Motor neuron (in vitro differentiated cells): ENCODE data around the gene EBNA1BP2. TPM values are rescaled to one million over a fixed set of nuclear protein-coding genes. Genes with fewer than 3 reads are reported as not detected.
A peak's percentile ranks its signal among the peaks of the same experiment; 100 is the strongest.
"Not testable (repeated sequence)": the region's sequence is repeated elsewhere in the genome, so short reads cannot be mapped to it uniquely, and the experiment has no call there.

Experiments used
- ATAC-seq, 8 experiments: fragments of 200-7000 bp; cut with Tn5 transposase; replicated peaks in 6 of 8; 2 replicates each; pipeline ENCODE4 v1.8.0; 2021; ENCODE audit warnings: mild to moderate bottlenecking in 8 of 8, moderate library complexity in 8 of 8
- H3K27ac ChIP-seq, 2 donors: fragments of 250-450 bp; sonication (Bioruptor Pico); 2 replicates each; pipeline ENCODE4 v1.9.0; 2021; ENCODE audit warnings: antibody characterized with exemption in 2 of 2, mild to moderate bottlenecking in 2 of 2, moderate library complexity in 1 of 2
- H3K4me1 ChIP-seq, 2 donors: fragments of 250-450 bp; sonication (Bioruptor Pico); replicated peaks in 1 of 2; 2 replicates each; pipeline ENCODE4 v1.6.1; 2021; ENCODE audit warnings: antibody characterized with exemption in 2 of 2, mild to moderate bottlenecking in 2 of 2, moderate library complexity in 1 of 2
- H3K4me3 ChIP-seq, 5 donors: fragments of 250-450 bp; sonication (Bioruptor Pico); 2 replicates each; pipeline ENCODE4 v1.9.0; 2021; ENCODE audit warnings: antibody characterized with exemption in 5 of 5, mild to moderate bottlenecking in 5 of 5, moderate library complexity in 4 of 5
- WGBS, 10 experiments: fragments of 450-650 bp; shearing (Covaris generic); methylation state at CpG; one replicate each; pipeline ENCODE4 v1.0.0; 2022; 5-methylcytosine and 5-hydroxymethylcytosine counted together
- in situ Hi-C, 9 experiments: fragments of 400-800 bp; cut with MboI; loops; one replicate each; pipeline ENCODE4 v1.15.0; 2021; ENCODE audit warnings: low sequenced_read_pairs in 9 of 9, low pct_unique_long_range_greater_than_20kb in 2 of 9; ENCODE audit not compliant: unreplicated experiment in 9 of 9
- total RNA-seq, 8 experiments: library from RNA; unstranded; fragments of 300-600 nt; gene quantifications; 2 replicates each; pipeline versions ENCODE4 v1.2.3 to v1.2.4, GENCODE V29; 2022

EBNA1BP2 gene, protein sequence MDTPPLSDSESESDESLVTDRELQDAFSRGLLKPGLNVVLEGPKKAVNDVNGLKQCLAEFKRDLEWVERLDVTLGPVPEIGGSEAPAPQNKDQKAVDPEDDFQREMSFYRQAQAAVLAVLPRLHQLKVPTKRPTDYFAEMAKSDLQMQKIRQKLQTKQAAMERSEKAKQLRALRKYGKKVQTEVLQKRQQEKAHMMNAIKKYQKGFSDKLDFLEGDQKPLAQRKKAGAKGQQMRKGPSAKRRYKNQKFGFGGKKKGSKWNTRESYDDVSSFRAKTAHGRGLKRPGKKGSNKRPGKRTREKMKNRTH
- total RNA-seq = 100 to 1,000 TPM in 2 of 8 experiments, 10 to 100 TPM in 6; 71.2 to 109 (median 90.3) TPM

DNA sequence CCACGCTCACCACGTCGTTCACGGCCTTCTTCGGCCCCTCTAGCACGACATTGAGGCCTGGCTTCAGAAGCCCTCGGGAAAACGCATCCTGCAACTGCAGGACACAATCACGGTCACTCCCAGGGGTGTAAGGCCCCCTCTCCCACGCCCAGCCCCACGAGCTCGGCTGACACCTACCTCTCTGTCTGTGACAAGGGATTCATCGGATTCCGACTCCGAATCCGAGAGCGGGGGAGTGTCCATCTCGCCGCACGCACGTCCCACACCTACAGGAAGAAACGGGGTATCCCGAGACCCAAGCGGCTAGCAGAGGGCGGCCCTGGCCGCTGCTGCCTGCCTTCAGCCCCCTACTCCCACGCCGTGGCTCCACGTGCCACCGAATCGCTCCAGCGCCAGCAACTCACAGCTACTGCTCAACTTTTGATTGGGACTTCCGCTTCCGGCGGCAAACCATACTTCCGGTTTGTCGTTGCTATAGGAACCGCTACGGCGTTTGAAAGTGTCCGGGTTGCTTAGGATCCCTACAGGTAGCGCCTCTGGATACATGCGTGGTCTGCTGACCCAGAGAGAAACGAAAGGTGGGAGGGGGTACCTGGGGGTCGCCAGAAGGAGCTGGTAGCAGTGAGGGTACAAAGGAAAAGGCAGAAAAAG lies at the start of gene EBNA1BP2, which contains the start of gene CFAP57:
TSS of gene EBNA1BP2 (minus strand) at position 415 of the 651 bp plus-strand sequence. CDS start at position 243, 172 bp downstream.
TSS of gene CFAP57 (plus strand) at position 455 of the 651 bp plus-strand sequence. CDS start 424 bp downstream, outside the sequence.
- in situ Hi-C loops = no loop called here
- Histone ChIP-seq H3K4me3 (peak within 1 kb of the TSS; percentile 68 to 99 (median 82)), H3K27ac (peak within 1 kb of the TSS; percentile 58 to 87), H3K4me1 (peaks cover 4 to 10% of the 10 kb centered on the region in 2 donors)
- ATAC-seq = peak; percentile 93 to 98 (median 96)
- WGBS, 10 experiments = 0 to 2% (median 1%) methylated on average over 2 to 32 of the region's 45 CpGs; no CpG with 5 or more reads in 5 of the 10 experiments

DNA sequence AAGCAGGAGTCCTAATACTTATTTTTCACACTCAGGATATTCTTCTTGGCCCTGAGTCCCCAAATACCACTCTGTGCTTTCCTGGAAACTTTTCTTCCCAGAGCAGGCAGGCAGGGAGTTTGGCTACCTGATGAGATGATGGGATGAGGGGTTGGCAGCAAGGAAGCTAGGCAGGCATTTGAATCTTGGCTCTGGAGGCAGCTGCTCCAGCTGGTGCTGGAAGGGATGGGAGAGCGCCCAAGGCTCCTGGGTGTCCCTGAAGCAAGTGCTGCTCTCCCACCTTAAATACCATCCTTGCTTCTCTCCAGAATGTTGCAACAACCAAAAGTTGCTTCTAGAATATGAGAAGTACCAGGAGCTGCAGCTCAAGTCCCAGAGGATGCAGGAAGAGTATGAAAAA lies 49.7 kb upstream of the EBNA1BP2 start:
- in situ Hi-C loops = no loop called here
- Histone ChIP-seq H3K27ac (no peak overlapping the region), H3K4me3 (no peak overlapping the region), H3K4me1 (no peaks in the 10 kb centered on the region)
- WGBS, 10 experiments = 0 to 100% (median 92%) methylated on average over 1 of the region's 1 CpG; no CpG with 5 or more reads in 4 of the 10 experiments
- no peak for ATAC-seq

DNA sequence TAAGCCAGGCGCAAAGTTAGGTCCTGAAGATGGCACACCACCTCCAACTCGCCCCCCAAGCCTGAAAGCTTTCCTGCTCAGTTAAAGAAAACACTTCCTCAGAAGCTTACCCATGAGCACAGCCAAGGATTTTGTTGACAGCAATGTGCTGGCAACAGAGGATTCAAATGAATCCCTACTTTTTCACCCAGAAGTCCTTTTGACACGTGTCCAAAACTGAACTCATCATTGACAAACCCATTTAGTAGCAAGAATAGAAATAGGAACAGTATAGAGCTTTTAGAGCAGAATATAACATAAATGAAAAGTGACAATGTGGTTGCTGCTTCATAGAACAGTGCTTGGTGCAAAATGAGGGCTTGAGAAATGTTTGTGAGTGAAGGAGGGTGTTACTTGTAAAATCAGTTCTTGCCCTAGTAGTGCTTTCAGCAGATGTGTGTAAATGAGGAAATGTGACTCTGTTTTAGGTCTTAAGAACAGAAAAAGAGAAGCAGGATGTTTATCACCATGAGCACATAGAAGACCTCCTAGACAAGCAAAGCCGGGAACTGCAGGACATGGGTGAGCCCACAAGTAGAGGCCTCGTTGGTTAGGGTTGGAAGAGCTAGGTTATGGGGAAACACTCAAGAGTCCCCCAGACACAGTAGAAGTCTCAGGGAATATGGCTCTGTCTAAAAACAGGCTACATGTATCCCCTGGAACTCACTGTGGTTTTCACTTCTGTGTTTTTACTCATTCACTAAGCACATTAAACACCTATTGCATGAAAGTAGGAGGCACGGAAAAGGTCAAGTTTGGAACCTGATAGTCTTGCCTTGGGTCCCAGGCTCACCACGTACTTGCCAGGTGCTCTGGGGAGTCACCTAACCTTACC lies 49.1 kb upstream of the EBNA1BP2 start:
- in situ Hi-C loops = no loop called here
- peak in 2 of 8 experiments; percentile 53 to 57 for ATAC-seq
- H3K4me3 ChIP-seq = no peak overlapping the region
- no peaks in the 10 kb centered on the region for H3K4me1 ChIP-seq
- 41 to 83% (median 65%) methylated on average over 1 to 7 of the region's 7 CpGs for WGBS, 10 experiments
- no peak overlapping the region for H3K27ac ChIP-seq

DNA sequence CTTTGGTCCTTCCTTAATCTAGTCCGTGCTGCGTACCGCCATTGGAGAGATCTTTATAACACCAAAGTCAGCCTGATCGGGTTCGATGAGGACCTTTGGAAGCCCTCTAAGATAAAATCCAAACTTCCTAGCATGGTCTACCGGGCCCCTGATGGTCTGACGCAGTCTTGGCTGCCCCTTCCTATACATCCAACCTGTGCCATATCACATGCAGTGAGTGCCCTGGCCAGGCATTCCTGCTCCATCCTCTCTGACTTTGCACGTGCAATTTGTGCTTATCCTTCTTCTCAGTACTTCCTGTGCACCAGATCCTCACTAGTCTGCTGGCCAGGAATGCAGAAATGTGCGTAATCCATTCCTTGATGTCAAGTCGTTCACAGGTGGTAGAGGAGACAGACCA lies 45.7 kb upstream of the EBNA1BP2 start:
- 48 to 100% (median 83%) methylated on average over 1 to 10 of the region's 10 CpGs for WGBS, 10 experiments
- Histone ChIP-seq H3K4me3 (no peak overlapping the region), H3K4me1 (no peaks in the 10 kb centered on the region), H3K27ac (no peak overlapping the region)
- in situ Hi-C loops = no loop called here
- no peak for ATAC-seq

DNA sequence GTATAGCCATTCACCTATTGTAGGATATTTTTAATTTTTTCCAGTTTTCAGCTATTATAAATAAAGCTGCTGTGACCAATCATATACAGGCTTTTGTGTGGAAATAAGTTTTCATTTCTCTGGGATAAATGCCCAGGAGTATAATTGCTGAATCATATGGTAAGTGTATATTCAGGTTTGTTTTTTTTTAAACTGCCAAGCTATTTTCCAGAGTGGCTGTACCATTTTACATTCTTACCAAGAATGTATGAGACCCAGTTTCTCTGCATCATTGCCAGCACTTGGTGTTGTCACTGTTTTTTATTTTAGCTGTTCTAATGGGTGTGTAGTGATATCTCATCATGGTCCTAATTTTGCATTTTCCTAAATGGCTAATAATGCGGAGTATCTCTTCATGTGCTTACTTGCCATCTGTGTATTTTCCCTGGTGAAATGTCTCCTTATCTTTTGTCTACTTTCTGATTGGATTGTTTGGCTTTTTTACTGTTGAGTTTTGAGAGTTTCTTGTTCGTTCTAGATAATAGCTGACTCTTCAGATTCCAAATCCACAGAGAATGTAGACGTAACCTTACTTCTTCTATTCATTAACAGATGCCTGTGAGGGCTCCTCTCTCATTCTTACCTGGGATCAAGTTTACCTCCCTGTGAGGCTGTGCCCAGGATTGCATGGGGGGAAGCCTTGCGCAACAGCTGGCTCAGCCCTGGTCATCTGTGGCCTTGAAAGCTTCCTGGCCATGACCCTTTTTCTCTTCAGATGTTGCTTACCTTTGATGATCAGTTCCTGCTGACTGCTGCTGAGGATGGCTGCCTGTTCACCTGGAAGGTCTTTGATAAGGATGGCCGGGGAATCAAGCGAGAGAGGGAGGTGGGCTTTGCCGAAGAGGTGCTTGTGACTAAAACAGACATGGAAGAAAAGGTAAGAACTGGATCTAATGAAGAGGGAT lies 42.7 kb upstream of the EBNA1BP2 start:
- Histone ChIP-seq H3K4me3 (no peak overlapping the region), H3K27ac (no peak overlapping the region), H3K4me1 (no peaks in the 10 kb centered on the region)
- ATAC-seq = no peak
- 43 to 94% (median 68%) methylated on average over 2 to 7 of the region's 7 CpGs; no CpG with 5 or more reads in 1 of the 10 experiments for WGBS, 10 experiments
- in situ Hi-C loops = no loop called here

DNA sequence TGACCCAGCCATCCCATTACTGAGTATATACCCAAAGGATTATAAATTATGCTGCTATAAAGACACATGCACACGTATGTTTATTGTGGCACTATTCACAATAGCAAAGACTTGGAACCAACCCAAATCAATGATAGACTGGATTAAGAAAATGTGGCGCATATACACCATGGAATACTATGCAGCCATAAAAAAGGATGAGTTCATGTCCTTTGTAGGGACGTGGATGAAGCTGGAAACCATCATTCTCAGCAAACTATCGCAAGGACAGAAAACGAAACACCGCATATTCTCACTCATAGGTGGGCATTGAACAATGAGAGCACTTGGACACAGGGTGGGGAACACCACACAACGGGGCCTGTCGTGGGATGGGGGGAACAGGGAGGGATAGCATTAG lies 36.2 kb upstream of the EBNA1BP2 start:
- WGBS, 10 experiments = no CpG with 5 or more reads among the region's 8 CpGs
- ATAC-seq = not testable (repeated sequence)

DNA sequence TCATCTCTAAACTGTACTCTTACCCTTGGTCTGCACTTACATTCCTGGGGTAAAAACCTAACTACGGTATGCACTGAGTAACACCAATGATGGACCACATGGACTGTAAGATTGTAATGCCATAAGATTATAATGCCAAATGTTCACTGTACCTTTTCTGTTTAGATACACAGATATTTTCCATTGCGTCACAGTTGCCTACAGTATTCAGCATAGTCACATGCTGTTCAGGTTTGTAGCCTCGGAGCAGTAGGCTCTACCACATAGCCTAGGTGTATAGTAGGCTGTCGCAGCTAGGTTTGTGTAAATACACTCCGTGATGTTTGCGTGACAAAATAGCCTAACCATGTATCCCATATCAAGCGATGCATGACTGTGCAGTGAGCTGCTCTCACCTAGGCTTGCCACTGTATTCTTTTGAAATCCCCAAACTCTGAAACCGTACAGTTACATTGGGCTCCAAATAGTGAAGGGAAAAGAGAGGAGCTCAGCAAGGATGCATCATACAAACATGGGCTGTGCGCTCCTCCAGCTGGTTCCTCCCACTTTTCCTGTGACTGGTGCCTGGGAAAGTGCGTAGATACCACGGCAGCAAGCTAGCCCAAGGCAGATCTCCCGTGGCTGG lies 35.3 kb upstream of the EBNA1BP2 start:
- WGBS, 10 experiments = 0 to 100% (median 86%) methylated on average over 1 to 12 of the region's 12 CpGs; no CpG with 5 or more reads in 2 of the 10 experiments
- no peaks in the 10 kb centered on the region for H3K4me1 ChIP-seq
- H3K4me3 ChIP-seq = no peak overlapping the region
- no peak overlapping the region for H3K27ac ChIP-seq
- in situ Hi-C loops = no loop called here
- ATAC-seq = peak in 1 of 8 experiments; percentile 13

More for the DNA sequence above, 36.2 kb upstream of the EBNA1BP2 start:
- H3K4me1 ChIP-seq, H3K4me3 ChIP-seq, H3K27ac ChIP-seq, in situ Hi-C loops: not testable (repeated sequence)

DNA sequence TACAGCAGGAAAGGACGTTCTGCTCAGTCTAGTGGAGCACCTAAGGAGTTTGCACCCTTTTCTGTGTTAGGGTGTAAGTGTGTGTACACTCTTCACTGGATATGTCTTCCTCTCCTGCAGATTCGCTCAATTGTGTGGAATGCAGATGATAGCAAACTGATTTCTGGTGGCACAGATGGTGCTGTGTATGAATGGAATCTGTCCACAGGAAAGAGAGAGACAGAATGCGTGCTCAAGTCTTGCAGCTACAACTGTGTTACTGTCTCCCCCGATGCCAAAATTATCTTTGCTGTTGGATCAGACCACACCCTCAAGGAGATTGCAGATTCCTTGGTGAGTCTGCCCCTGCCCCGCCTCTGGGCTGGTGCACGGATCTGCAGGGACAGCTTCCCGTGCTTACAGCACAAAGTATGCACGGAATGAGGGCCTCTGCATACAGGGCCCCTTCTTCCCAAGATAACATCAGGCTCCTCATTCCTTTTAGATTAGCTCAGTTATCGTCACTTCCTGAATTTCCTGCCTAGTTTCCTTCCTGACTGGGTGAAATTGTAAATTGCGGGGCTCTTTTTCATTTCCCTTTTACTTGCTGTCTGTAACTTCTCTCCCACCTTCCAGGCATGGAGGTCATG lies 34.6 kb upstream of the EBNA1BP2 start:
- Histone ChIP-seq H3K27ac (no peak overlapping the region), H3K4me3 (no peak overlapping the region), H3K4me1 (no peaks in the 10 kb centered on the region)
- ATAC-seq = peak in 7 of 8 experiments; percentile 54 to 99 (median 75)
- 0 to 61% (median 42%) methylated on average over 1 to 10 of the region's 10 CpGs for WGBS, 10 experiments
- in situ Hi-C loops = no loop called here

DNA sequence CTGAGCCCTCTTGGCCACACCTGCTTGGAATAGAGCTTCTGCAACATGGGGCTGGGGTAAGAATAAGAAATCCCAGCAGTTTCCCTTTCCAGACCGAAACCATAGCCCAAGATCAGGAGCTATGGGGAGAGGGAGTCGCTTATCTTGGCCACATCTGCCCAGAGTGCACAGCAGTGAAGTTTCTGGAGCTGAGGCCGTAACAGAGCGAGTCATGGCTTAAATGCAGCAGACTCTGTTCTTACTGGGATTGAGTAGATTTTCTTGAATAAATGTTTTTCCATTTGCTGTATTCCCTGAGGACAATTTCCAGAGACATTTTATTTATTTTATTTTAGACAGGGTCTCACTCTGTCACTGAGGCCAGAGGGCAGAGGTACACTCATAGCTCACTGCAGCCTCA lies 33.6 kb upstream of the EBNA1BP2 start:
- no peak overlapping the region for H3K27ac ChIP-seq
- in situ Hi-C loops = no loop called here
- WGBS, 10 experiments = 20 to 95% (median 78%) methylated on average over 1 to 4 of the region's 4 CpGs; no CpG with 5 or more reads in 4 of the 10 experiments
- no peak overlapping the region for H3K4me3 ChIP-seq
- no peaks in the 10 kb centered on the region for H3K4me1 ChIP-seq
- ATAC-seq = peak in 2 of 8 experiments; percentile 2 to 5

DNA sequence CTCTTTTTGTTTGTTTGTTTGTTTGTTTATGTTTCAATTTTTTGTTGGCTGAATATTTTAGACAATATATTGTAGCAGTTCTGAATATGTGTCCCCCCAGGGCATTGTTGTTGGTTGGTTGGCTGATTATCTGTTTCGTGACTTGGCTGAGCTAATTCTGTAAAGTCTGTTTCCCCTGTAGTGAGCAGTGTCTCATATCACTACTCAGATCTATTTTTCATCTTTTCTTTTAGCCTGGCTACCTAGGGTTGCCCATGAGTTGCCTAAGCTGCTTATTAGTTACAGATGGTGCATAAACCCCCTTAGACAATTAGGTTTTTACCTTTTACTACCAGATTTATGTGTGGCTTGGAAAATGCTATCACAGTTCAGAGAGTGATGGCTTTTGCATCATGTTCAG lies 32.3 kb upstream of the EBNA1BP2 start:
- ATAC-seq = no peak
- H3K4me1 ChIP-seq = no peaks in the 10 kb centered on the region
- in situ Hi-C loops = no loop called here
- 60 to 100% (median 90%) methylated on average over 1 of the region's 1 CpG; no CpG with 5 or more reads in 4 of the 10 experiments for WGBS, 10 experiments
- H3K27ac ChIP-seq = no peak overlapping the region
- H3K4me3 ChIP-seq = no peak overlapping the region

DNA sequence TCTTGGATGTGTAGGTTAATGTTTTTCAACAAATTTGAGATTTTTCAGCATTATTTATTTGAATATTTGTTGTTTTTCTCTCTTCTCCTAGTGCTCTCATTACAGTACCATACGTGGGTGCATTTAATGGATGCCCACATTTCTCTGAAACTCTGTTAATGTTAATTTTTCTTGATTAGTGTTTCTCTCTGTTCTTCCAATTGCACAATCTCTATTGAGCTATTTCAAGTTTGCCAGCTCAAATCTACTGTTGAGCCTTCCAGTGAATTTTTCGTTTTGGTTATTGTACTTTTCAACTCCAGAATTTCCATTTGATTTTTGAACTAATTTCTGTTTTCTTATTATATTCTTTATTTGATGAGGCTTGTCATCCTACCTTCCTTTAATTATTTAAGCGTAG lies 31.8 kb upstream of the EBNA1BP2 start:
- peaks cover 0 to 2% of the 10 kb centered on the region in 2 donors for H3K4me1 ChIP-seq
- no peak overlapping the region for H3K4me3 ChIP-seq
- ATAC-seq = no peak
- in situ Hi-C loops = no loop called here
- 48 to 96% (median 83%) methylated on average over 3 of the region's 3 CpGs for WGBS, 10 experiments
- H3K27ac ChIP-seq = no peak overlapping the region
